Astrocyte (in vitro differentiated cells and primary cell): ENCODE data around the gene GSN. TPM values are rescaled to one million over a fixed set of nuclear protein-coding genes. Genes with fewer than 3 reads are reported as not detected.

Source experiments
- DNase-seq: peaks from one replicate; pipeline ENCODE4 v3.0.0-alpha.2; 2010; ENCODE audit warnings: low read depth
- FAIRE-seq: peaks from 2 replicates; lab custom pipeline; 2011; peaks lifted over from hg19 to GRCh38; lab: Jason Lieb, UNC
- H2AFZ ChIP-seq: 2 replicates; pipeline ENCODE4 v1.6.0; 2012; ENCODE audit warnings: low read depth, low read length, inconsistent platforms
- H3K27ac ChIP-seq: 2 replicates; pipeline ENCODE4 v1.5.1; 2011; ENCODE audit warnings: low read depth, low read length, inconsistent platforms
- H3K27me3 ChIP-seq: 2 replicates; pipeline ENCODE4 v1.6.0; 2011; ENCODE audit warnings: low read length, inconsistent platforms; ENCODE audit not compliant: insufficient read depth
- H3K36me3 ChIP-seq: 2 replicates; pipeline ENCODE4 v1.5.1; 2011; ENCODE audit warnings: low read length, inconsistent platforms; ENCODE audit not compliant: insufficient read depth
- H3K4me1 ChIP-seq: 2 replicates; pipeline ENCODE4 v1.5.1; 2011; ENCODE audit warnings: low read length, inconsistent platforms; ENCODE audit not compliant: insufficient read depth
- H3K4me2 ChIP-seq: 2 replicates; pipeline ENCODE4 v1.6.0; 2012; ENCODE audit warnings: low read length, inconsistent platforms
- H3K4me3 ChIP-seq: 2 replicates; pipeline ENCODE4 v1.5.1; 2011; ENCODE audit warnings: low read depth, mild to moderate bottlenecking, low read length, inconsistent platforms; ENCODE audit not compliant: insufficient read depth
- H3K79me2 ChIP-seq: 2 replicates; pipeline ENCODE4 v1.6.0; 2012; ENCODE audit warnings: mild to moderate bottlenecking, low read length, inconsistent platforms; ENCODE audit not compliant: insufficient read depth
- H3K9ac ChIP-seq: 2 replicates; pipeline ENCODE4 v1.6.0; 2012; ENCODE audit warnings: mild to moderate bottlenecking, low read length, inconsistent platforms
- H3K9me3 ChIP-seq: 2 replicates; pipeline ENCODE4 v1.5.1; 2012; ENCODE audit warnings: low read depth, mild to moderate bottlenecking, low read length, inconsistent platforms; ENCODE audit not compliant: insufficient read depth
- H4K20me1 ChIP-seq: 2 replicates; pipeline ENCODE4 v1.6.0; 2012; ENCODE audit warnings: low read length, inconsistent platforms; ENCODE audit not compliant: insufficient read depth
- H3K27ac Mint-ChIP-seq: one replicate; pipeline ENCODE4 v1.8.0; 2021; ENCODE audit warnings: mild to moderate bottlenecking, mixed read lengths; ENCODE audit not compliant: unreplicated experiment
- H3K27me3 Mint-ChIP-seq: one replicate; pipeline ENCODE4 v1.8.0; 2021; ENCODE audit warnings: low read depth, mixed read lengths; ENCODE audit not compliant: unreplicated experiment
- H3K36me3 Mint-ChIP-seq: one replicate; pipeline ENCODE4 v1.8.0; 2021; ENCODE audit warnings: low read depth, mixed read lengths; ENCODE audit not compliant: unreplicated experiment
- H3K4me1 Mint-ChIP-seq: one replicate; pipeline ENCODE4 v1.8.0; 2021; ENCODE audit warnings: low read depth, mixed read lengths; ENCODE audit not compliant: unreplicated experiment
- H3K4me3 Mint-ChIP-seq: one replicate; pipeline ENCODE4 v1.8.0; 2021; ENCODE audit warnings: mild to moderate bottlenecking, moderate library complexity, mixed read lengths; ENCODE audit not compliant: unreplicated experiment
- H3K9me3 Mint-ChIP-seq: one replicate; pipeline ENCODE4 v1.8.0; 2021; ENCODE audit warnings: mild to moderate bottlenecking, mixed read lengths; ENCODE audit not compliant: unreplicated experiment
- EZH2 ChIP-seq: IDR thresholded peaks from 2 replicates; pipeline ENCODE4 v1.6.1; 2012; ENCODE audit warnings: mild to moderate bottlenecking, low read length, inconsistent platforms; ENCODE audit not compliant: insufficient read depth
- total RNA-seq: library from RNA; stranded (reverse); gene quantifications from 2 replicates; pipeline ENCODE4 v1.2.1, GENCODE V29; 2021
- TF ChIP-seq, protein P1 (sequence below): IDR thresholded peaks from 2 replicates; pipeline ENCODE4 v1.5.1; 2011; ENCODE audit warnings: low read depth, mild to moderate bottlenecking, inconsistent platforms, low read length, moderate library complexity; ENCODE audit not compliant: insufficient read depth

The GSN gene
- total RNA-seq, 1 donor from 2014 or later, result 260 TPM

DNA sequence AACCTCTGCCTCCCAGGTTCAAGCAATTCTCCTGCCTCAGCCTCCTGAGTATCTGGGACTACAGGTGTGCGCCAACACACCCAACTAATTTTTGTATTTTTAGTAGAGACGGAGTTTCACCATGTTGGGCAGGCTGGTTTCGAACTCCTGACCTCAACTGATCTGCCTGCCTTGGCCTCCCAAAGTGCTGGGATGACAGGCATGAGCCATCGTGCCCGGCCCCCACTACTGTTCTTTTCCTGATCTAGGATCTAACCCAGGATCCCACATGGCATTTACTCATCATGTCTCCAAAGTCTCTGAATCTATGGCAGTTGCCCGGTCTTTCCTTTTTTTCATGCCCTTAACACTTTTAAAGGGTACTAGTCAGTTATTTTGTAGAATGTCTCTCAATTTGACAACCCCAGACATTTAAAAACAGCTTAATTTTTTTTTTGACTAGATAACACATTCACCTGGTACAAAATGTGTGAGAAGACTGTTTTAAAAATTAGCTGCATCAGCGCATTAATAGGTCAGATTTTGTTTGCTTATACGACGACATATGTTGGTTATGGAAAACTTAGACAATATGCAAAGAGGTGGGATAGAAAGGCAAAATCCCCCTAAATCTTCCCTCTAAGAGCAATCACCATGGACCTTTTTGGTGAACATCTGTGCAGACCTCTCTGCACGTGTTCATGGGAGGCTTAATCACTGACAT lies 55.6 kb downstream of the GSN start:
- Mint-ChIP-seq H3K36me3 (peaks cover 20% of the 10 kb centered on the region), H3K27ac (no peak overlapping the region), H3K4me3 (no peak overlapping the region), H3K9me3 (no peaks in the 10 kb centered on the region), H3K4me1 (peaks cover 11% of the 10 kb centered on the region), H3K27me3 (no peaks in the 10 kb centered on the region)
- Histone ChIP-seq H2AFZ (no peak overlapping the region), H3K9me3 (no peaks in the 10 kb centered on the region), H3K27ac (no peak overlapping the region), H3K4me2 (no peak overlapping the region), H3K27me3 (no peaks in the 10 kb centered on the region), H3K36me3 (peaks cover 39% of the 10 kb centered on the region), H3K9ac (no peak overlapping the region), H4K20me1 (peaks cover 3% of the 10 kb centered on the region), H3K4me1 (peaks cover 24% of the 10 kb centered on the region), H3K4me3 (no peak overlapping the region), H3K79me2 (no peaks in the 10 kb centered on the region)
- FAIRE-seq (no peak), DNase-seq (no peak)
- TF ChIP-seq EZH2, result no peak
- TF ChIP-seq, protein P1, sequence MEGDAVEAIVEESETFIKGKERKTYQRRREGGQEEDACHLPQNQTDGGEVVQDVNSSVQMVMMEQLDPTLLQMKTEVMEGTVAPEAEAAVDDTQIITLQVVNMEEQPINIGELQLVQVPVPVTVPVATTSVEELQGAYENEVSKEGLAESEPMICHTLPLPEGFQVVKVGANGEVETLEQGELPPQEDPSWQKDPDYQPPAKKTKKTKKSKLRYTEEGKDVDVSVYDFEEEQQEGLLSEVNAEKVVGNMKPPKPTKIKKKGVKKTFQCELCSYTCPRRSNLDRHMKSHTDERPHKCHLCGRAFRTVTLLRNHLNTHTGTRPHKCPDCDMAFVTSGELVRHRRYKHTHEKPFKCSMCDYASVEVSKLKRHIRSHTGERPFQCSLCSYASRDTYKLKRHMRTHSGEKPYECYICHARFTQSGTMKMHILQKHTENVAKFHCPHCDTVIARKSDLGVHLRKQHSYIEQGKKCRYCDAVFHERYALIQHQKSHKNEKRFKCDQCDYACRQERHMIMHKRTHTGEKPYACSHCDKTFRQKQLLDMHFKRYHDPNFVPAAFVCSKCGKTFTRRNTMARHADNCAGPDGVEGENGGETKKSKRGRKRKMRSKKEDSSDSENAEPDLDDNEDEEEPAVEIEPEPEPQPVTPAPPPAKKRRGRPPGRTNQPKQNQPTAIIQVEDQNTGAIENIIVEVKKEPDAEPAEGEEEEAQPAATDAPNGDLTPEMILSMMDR, result no peak

DNA sequence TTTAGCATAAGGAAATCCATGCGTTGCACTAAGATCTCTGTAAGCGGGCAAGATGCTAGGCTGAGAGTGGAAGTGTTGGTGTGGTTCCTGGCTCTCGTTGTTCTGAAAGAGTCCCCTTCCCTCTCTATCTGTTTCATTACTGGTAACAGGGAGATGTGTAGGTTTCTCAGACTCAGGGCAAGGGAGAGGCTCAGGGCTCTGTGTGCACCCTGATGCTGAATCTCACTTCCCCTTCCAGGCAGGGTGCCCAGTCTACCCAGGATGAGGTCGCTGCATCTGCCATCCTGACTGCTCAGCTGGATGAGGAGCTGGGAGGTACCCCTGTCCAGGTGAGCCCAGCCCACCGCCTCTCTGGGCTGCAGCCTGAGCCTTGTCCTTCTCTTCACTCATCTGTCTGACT lies 56.4 kb downstream of the GSN start:
- no peak overlapping the region for H3K9ac ChIP-seq
- peaks cover 3% of the 10 kb centered on the region for H4K20me1 ChIP-seq
- Mint-ChIP-seq H3K27me3 (no peaks in the 10 kb centered on the region), H3K36me3 (peaks cover 24% of the 10 kb centered on the region), H3K27ac (no peak overlapping the region), H3K9me3 (no peaks in the 10 kb centered on the region), H3K4me3 (no peak overlapping the region), H3K4me1 (peaks cover 11% of the 10 kb centered on the region)
- no peak for DNase-seq
- no peak overlapping the region for H3K27ac ChIP-seq
- no peaks in the 10 kb centered on the region for H3K9me3 ChIP-seq
- TF ChIP-seq EZH2, result no peak
- TF ChIP-seq, protein P1, result no peak
- H3K79me2 ChIP-seq, result no peaks in the 10 kb centered on the region
- H3K4me3 ChIP-seq, result no peak overlapping the region
- no peak for FAIRE-seq
- no peaks in the 10 kb centered on the region for H3K27me3 ChIP-seq
- no peak overlapping the region for H2AFZ ChIP-seq
- H3K4me2 ChIP-seq, result no peak overlapping the region
- H3K4me1 ChIP-seq, result peaks cover 24% of the 10 kb centered on the region
- peaks cover 41% of the 10 kb centered on the region for H3K36me3 ChIP-seq

GRCh38 chr9:121324755-121325154 lies 56.8 kb downstream of the GSN start:
- H3K4me1 ChIP-seq, result peaks cover 24% of the 10 kb centered on the region
- H2AFZ ChIP-seq, result no peak overlapping the region
- H3K4me2 ChIP-seq, result no peak overlapping the region
- DNase-seq, result no peak
- H3K4me3 Mint-ChIP-seq, result no peak overlapping the region
- H3K79me2 ChIP-seq, result no peaks in the 10 kb centered on the region
- H3K36me3 Mint-ChIP-seq, result peaks cover 28% of the 10 kb centered on the region
- no peaks in the 10 kb centered on the region for H3K9me3 ChIP-seq
- FAIRE-seq, result no peak
- no peak overlapping the region for H3K27ac Mint-ChIP-seq
- H3K36me3 ChIP-seq, result peaks cover 45% of the 10 kb centered on the region
- peaks cover 3% of the 10 kb centered on the region for H4K20me1 ChIP-seq
- no peaks in the 10 kb centered on the region for H3K9me3 Mint-ChIP-seq
- no peaks in the 10 kb centered on the region for H3K27me3 ChIP-seq
- no peak for TF ChIP-seq EZH2
- TF ChIP-seq, protein P1, result no peak
- H3K27me3 Mint-ChIP-seq, result no peaks in the 10 kb centered on the region
- peaks cover 11% of the 10 kb centered on the region for H3K4me1 Mint-ChIP-seq
- no peak overlapping the region for H3K9ac ChIP-seq
- no peak overlapping the region for H3K27ac ChIP-seq
- no peak overlapping the region for H3K4me3 ChIP-seq
